Left ventricle myocardium inferior (tissue), 1 donor: ENCODE data around the gene ACSF3. TPM values are rescaled to one million over a fixed set of nuclear protein-coding genes. Genes with fewer than 3 reads are reported as not detected.

Source experiments
- DNase-seq: peaks from one replicate; pipeline ENCODE4 v3.0.0-alpha.2; 2020
- H3K27ac ChIP-seq: fragments of 200-600 bp; replicated peaks from 2 replicates; pipeline ENCODE4 v1.8.0; 2021
- H3K27me3 ChIP-seq: fragments of 200-600 bp; 2 replicates; pipeline ENCODE4 v1.8.0; 2021; ENCODE audit warnings: low read depth
- H3K36me3 ChIP-seq: fragments of 200-600 bp; 2 replicates; pipeline ENCODE4 v1.8.0; 2021
- H3K4me1 ChIP-seq: fragments of 200-600 bp; 2 replicates; pipeline ENCODE4 v1.8.0; 2021
- H3K4me3 ChIP-seq: fragments of 200-600 bp; 2 replicates; pipeline ENCODE4 v1.8.0; 2021; ENCODE audit warnings: mild to moderate bottlenecking, moderate library complexity
- H3K9me3 ChIP-seq: fragments of 200-600 bp; replicated peaks from 2 replicates; pipeline ENCODE4 v1.8.0; 2021
- intact Hi-C: fragments of 100-400 bp; cut with micrococcal nuclease; formaldehyde crosslinking; loops from one replicate; pipeline ENCODE4 v1.11.0; 2022
- total RNA-seq: library from RNA; stranded (reverse); fragmentation: NEBNext Ultra II Directional; extraction: Animal tissue kit (Norgen Biotek cat#: 25700); gene quantifications from one replicate; pipeline ENCODE4 v1.2.1, GENCODE V29; 2021
- TF ChIP-seq, protein P1 (sequence below): fragments of 200-600 bp; IDR thresholded peaks from 2 replicates; pipeline ENCODE4 v1.8.0; 2021; ENCODE audit warnings: antibody characterized with exemption, mild to moderate bottlenecking, borderline replicate concordance
- donor health status: DM: no; HTN: yes; CAD: no; lungs with severe emphysema.

Gene ACSF3
- total RNA-seq, 1 donor from 2014 or later: 16.7 TPM

DNA sequence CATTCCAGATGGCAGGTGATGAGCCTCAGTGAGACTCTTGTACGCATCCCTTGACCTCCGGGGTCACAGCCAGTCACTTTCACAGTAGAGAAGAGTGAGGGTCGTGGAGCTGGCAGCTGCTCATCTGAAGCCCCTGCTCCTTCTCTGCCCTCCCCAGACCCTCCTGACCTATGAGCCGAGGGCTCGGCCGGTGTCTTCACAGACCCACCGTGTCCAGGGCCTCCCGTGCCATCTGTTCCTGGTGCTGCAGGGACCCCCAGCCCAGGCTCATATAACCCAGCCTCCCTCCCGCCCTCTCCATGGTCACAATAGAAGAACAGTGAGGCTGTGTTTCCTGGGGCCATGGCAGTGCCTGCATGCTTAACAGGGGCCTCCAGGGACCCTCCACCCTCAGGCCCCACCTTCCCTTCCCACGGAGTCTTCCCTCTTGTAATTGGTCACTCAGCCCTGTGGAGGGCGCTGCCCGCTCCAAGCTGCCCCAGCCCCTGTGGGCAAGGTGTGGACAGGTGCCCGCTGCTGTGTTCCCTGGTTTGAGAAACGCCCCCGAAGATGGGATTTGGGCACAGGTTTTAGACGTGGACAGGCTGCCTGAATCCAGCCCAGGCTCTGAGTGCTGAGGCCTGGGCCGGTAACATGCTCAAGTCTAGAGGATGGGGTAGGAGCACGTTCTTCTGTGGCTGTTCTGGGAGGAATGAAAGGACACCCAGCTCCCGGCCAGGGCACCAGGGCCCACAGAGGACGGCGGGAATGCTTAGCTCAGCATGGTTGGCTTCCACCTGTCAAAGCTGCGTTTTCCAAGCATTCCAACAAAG is 38.7 kb downstream of the ACSF3 start:
- TF ChIP-seq, protein P1, sequence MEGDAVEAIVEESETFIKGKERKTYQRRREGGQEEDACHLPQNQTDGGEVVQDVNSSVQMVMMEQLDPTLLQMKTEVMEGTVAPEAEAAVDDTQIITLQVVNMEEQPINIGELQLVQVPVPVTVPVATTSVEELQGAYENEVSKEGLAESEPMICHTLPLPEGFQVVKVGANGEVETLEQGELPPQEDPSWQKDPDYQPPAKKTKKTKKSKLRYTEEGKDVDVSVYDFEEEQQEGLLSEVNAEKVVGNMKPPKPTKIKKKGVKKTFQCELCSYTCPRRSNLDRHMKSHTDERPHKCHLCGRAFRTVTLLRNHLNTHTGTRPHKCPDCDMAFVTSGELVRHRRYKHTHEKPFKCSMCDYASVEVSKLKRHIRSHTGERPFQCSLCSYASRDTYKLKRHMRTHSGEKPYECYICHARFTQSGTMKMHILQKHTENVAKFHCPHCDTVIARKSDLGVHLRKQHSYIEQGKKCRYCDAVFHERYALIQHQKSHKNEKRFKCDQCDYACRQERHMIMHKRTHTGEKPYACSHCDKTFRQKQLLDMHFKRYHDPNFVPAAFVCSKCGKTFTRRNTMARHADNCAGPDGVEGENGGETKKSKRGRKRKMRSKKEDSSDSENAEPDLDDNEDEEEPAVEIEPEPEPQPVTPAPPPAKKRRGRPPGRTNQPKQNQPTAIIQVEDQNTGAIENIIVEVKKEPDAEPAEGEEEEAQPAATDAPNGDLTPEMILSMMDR: no peak
- H3K27me3 ChIP-seq: no peaks in the 10 kb centered on the region
- H3K9me3 ChIP-seq: peaks cover 16% of the 10 kb centered on the region
- intact Hi-C loops: no loop called here
- H3K36me3 ChIP-seq: peaks cover 74% of the 10 kb centered on the region
- no peak overlapping the region for H3K4me3 ChIP-seq
- peak; percentile 4 for DNase-seq
- no peaks in the 10 kb centered on the region for H3K4me1 ChIP-seq
- no peak overlapping the region for H3K27ac ChIP-seq

DNA sequence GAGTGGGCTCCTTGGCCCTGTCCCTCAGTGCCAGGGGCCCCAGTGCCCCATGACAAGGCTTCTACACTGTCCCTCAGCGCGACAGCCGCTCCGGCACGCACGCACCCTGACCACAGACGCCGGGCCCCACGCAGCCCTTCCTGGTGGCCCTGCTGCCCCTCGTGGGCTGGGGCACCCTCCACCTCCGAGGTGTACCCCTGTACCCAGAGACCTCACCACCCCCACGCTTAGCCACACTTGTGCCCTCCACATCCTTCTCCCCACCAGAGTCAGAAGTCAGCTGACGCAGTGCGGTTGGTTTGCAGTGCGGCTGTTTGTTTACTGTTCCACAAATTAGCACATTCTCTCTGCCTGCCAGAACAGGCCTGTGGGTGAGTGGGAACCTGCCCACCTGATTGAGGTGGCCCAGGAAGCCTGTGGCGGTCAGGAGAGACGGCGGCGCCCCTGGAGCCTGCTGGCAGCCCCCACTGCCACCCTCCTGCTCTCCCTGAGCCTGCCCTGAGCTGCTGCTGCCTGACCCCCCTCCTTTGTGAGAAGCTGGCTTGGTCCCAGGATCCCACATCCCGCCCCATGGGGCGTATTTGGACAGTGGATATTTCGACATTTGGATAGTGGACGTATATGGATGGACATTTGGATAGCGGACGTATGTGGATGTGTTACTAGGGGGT is 39.9 kb downstream of the ACSF3 start:
- H3K36me3 ChIP-seq: peaks cover 69% of the 10 kb centered on the region
- intact Hi-C loops: no loop called here
- H3K9me3 ChIP-seq: peaks cover 16% of the 10 kb centered on the region
- H3K27me3 ChIP-seq: no peaks in the 10 kb centered on the region
- TF ChIP-seq, protein P1: no peak
- no peak overlapping the region for H3K4me3 ChIP-seq
- H3K4me1 ChIP-seq: no peaks in the 10 kb centered on the region
- peak; percentile 5 for DNase-seq
- H3K27ac ChIP-seq: no peak overlapping the region

DNA sequence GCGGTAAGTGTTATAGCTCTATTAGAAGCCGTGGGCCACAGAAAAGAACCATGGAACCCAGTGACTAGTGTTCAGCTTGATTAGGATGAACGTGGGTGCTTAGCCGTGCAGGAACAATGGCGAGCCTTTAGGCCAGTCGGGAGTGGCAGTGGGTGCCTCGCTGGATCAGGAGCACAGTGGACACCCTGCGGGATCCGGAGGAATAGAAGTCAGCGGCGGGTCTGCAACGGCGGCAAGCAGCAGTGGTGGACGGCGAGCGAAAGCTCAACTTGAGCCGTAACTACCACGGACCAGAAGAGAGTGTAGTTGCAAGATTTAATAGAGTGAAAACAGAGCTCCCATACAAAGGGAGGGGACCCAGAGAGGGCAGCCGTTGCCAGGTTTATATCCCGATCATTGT is 40.6 kb downstream of the ACSF3 start:
- peak; percentile 1 for DNase-seq
- Histone ChIP-seq H3K9me3 (peaks cover 15% of the 10 kb centered on the region), H3K27ac (no peak overlapping the region), H3K36me3 (peaks cover 63% of the 10 kb centered on the region), H3K4me3 (no peak overlapping the region), H3K4me1 (no peaks in the 10 kb centered on the region), H3K27me3 (no peaks in the 10 kb centered on the region)
- intact Hi-C loops: no loop called here
- TF ChIP-seq, protein P1: no peak

DNA sequence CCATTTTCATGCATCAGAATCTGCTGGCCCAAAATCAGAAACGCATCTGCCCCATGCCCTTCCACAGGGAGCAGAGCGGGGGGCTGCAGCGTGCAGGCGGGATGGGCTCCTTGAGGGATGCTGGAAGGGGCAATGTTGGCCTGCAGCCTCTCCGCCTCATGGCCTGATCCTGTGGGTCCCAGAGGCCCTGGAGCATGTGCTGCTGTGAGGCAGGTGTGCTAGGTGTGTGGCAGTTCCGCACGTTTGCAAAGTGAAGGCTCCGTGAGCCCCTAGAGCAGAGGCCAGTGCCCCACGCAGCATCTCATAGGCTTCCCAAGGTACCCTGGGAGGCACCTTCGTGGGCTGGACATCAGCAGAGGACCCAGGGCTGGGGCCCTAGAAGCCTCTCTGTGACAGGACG is 41.5 kb downstream of the ACSF3 start:
- TF ChIP-seq, protein P1: no peak
- Histone ChIP-seq H3K27me3 (no peaks in the 10 kb centered on the region), H3K36me3 (peaks cover 59% of the 10 kb centered on the region), H3K4me1 (no peaks in the 10 kb centered on the region), H3K9me3 (peaks cover 6% of the 10 kb centered on the region), H3K27ac (no peak overlapping the region), H3K4me3 (no peak overlapping the region)
- intact Hi-C loops: no loop called here
- DNase-seq: peak; percentile 5

DNA sequence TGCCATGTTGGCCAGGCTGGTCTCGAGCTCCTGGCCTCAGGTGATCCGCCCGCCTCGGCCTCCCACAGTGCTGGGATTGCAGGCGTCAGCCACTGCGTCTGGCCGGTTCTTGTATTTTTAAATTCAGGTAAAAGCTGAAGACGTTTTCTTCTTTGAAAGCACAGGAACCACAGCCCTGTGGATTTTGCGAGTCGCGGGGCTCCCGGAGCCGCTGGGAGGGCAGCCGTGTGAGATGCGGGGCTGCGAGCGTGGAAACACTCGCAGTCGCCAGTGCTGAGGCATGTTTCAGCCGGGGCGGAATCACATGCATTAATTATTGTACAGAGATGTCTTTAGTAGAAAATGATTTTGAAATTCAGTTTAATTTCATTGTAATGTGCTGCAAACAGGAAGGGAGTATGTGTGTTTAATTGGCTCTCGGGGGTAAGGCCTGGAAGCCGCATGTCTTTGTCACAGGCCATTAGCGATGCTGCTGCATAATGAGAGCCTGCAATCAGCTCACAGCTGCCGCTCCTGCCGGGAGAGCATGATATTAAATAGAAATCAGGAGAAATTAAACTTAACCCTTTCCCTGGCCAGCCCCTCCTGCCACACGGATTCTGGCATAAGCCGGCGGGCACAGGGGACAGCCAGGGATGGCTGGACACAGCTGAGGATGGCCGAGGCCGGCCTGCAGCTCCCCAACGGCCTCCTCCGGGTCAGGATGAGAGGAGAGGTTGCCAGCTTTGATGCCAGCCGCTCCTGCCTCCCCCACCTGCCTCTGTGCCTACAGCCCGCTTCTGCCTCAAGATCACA is 42.5 kb downstream of the ACSF3 start:
- intact Hi-C loops: no loop called here
- TF ChIP-seq, protein P1: no peak
- Histone ChIP-seq H3K4me3 (no peak overlapping the region), H3K9me3 (no peaks in the 10 kb centered on the region), H3K4me1 (no peaks in the 10 kb centered on the region), H3K36me3 (peaks cover 64% of the 10 kb centered on the region), H3K27me3 (no peaks in the 10 kb centered on the region), H3K27ac (no peak overlapping the region)
- DNase-seq: no peak
